ENCODE measurements around the gene RIN3. TPM values are rescaled to one million over a fixed set of nuclear protein-coding genes. Genes with fewer than 3 reads are reported as not detected.

The RIN3 gene
- total and polyA plus RNA-seq, 10 of the 15 experiments (the other 5 are each of a cell fraction or from before 2014, with no cell fraction given): 0.91 to 23.3 (median 6.3) TPM

DNA sequence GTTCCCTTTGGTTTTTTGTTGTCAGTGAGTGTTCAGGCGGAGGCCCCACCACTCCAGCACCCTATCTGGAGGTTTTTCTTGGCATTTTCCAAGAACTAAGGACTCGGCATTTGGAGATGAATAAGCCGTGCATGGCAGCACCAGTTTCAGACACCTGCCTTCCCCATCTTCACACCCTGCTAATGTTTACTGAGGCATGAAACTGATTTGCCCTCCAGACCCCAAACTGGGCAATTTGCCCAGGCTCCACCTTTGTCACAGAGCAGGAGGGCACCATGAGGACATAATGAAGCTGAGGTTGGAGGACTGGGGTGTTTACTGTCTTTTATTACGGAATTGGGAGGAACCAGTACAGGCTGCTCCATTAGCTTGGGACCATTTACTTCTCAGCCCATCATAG is 121.5 kb downstream of the RIN3 start:
- FAIRE-seq (no peak), DNase-seq (ENCODE audit: low read depth, low spot score) (no peak), ATAC-seq (peak; percentile 64)
- H3K4me3 ChIP-seq: no peak overlapping the region
- no peaks in the 10 kb centered on the region for H4K20me1 ChIP-seq (ENCODE audit: control insufficient read depth, insufficient read depth)
- H3K79me2 ChIP-seq (ENCODE audit: control insufficient read depth, insufficient read depth, low read length): no peaks in the 10 kb centered on the region
- CTCF ChIA-PET: interaction anchor here (0.9 to 1.4 kb wide), 4 partner anchors 18 to 52 kb away, joined by 3 to 4 read pairs (median 4); no protein-coding TSS in a partner anchor
- RAD21 ChIA-PET (ENCODE audit: unreplicated experiment): interaction anchor here (0.8 to 4.2 kb wide), 3 partner anchors 13 to 20 kb away, joined by 3 to 25 read pairs (median 12); no protein-coding TSS in a partner anchor
- POLR2A ChIA-PET: interaction anchor here (2.2 kb wide), 1 partner anchor 17 kb away, joined by 12 read pairs; no protein-coding TSS in a partner anchor
- in situ Hi-C loops (cut with MboI): no loop called here
- WGBS (ENCODE audit: insufficient coverage, insufficient replicate concordance, low lambda C conversion rate, missing lambda C conversion rate): 81% methylated on average over 4 of the region's 4 CpGs
- SMC1A ChIA-PET (ENCODE audit: uncharacterized antibody, unreplicated experiment): interaction anchor here (0.8 to 4.9 kb wide), 13 partner anchors 10 to 66 kb away, joined by 3 to 30 read pairs (median 5); no protein-coding TSS in a partner anchor
- H3K4me2 ChIP-seq (ENCODE audit: control insufficient read depth, insufficient read depth): no peak overlapping the region
- H2AFZ ChIP-seq (ENCODE audit: control insufficient read depth, low read depth, low read length): no peak overlapping the region
- intact Hi-C loops (cut with micrococcal nuclease; ENCODE audit: unreplicated experiment): no loop called here
- H3K27ac ChIP-seq (ENCODE audit: control insufficient read depth, insufficient read depth): no peak overlapping the region
- TF ChIP-seq MEF2A (IDR thresholded peaks at IDR 0.05; ENCODE audit: insufficient read depth, low read depth, low read length) (no peak), BACH1 (IDR thresholded peaks at IDR 0.05; ENCODE audit: borderline replicate concordance) (no peak), IKZF1 (conservative IDR thresholded peaks at IDR 0.05) (0 out of 2 replicates have a peak, but pooled peaks have one; percentile 24)
- peaks cover 3% of the 10 kb centered on the region; the same call in 1 of the 2 replicates for H3K4me1 ChIP-seq (ENCODE audit: control insufficient read depth, insufficient read depth, low read length)
- no peaks in the 10 kb centered on the region for H3K36me3 ChIP-seq (ENCODE audit: control insufficient read depth in 2 of 2, insufficient read depth in 2 of 2, low read length in 1 of 2)
- no peaks in the 10 kb centered on the region for H3K9me3 ChIP-seq (replicated peaks; ENCODE audit: control insufficient read depth, insufficient read depth, low read length)
- H3K27me3 ChIP-seq (replicated peaks in 1 of 2; ENCODE audit: control insufficient read depth in 2 of 2, insufficient read depth in 2 of 2, low read length in 1 of 2): no peaks in the 10 kb centered on the region; a peak in 1 of 4 replicates
- BruUV-seq (replicated peaks): no TSS peak
- H3K9ac ChIP-seq (ENCODE audit: control insufficient read depth, insufficient read depth, low read length): no peak overlapping the region

DNA sequence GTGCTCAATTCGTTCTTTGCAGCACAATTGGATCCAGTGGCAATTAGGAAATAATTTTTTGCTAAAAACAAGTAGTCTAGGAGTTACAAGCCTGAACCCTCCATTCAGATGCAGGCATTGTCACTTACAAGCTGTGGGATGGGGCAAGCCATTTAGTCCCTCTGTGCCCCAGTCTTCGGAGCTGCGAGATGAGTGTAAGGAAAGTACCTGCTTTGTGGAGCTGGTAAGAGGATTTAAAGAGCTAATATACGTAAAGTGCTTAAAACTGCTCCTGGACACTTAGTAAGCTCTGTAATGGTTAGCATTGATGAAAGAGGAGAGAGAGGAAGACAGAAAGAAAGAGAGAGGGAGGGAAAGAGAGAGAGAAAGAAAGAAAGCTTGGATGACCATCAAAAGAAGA is 122.3 kb downstream of the RIN3 start:
- Histone ChIP-seq H3K27me3 (replicated peaks in 1 of 2; ENCODE audit: control insufficient read depth in 2 of 2, insufficient read depth in 2 of 2, low read length in 1 of 2) (no peaks in the 10 kb centered on the region), H3K4me3 (no peak overlapping the region), H3K9ac (ENCODE audit: control insufficient read depth, insufficient read depth, low read length) (no peak overlapping the region), H3K4me1 (ENCODE audit: control insufficient read depth, insufficient read depth, low read length) (peaks cover 3% of the 10 kb centered on the region; the same call in 1 of the 2 replicates), H3K4me2 (ENCODE audit: control insufficient read depth, insufficient read depth) (no peak overlapping the region), H3K9me3 (replicated peaks; ENCODE audit: control insufficient read depth, insufficient read depth, low read length) (no peaks in the 10 kb centered on the region), H3K79me2 (ENCODE audit: control insufficient read depth, insufficient read depth, low read length) (no peaks in the 10 kb centered on the region), H4K20me1 (ENCODE audit: control insufficient read depth, insufficient read depth) (no peaks in the 10 kb centered on the region), H2AFZ (ENCODE audit: control insufficient read depth, low read depth, low read length) (no peak overlapping the region), H3K27ac (ENCODE audit: control insufficient read depth, insufficient read depth) (no peak overlapping the region), H3K36me3 (ENCODE audit: control insufficient read depth in 2 of 2, insufficient read depth in 2 of 2, low read length in 1 of 2) (no peaks in the 10 kb centered on the region)
- DNase-seq (ENCODE audit: low read depth, low spot score) (no peak), FAIRE-seq (no peak), ATAC-seq (no peak)
- SMC1A ChIA-PET (ENCODE audit: uncharacterized antibody, unreplicated experiment): interaction anchor here (1.0 to 4.9 kb wide), 7 partner anchors 10 to 175 kb away, joined by 3 to 30 read pairs (median 5); no protein-coding TSS in a partner anchor
- intact Hi-C loops (cut with micrococcal nuclease; ENCODE audit: unreplicated experiment): no loop called here
- POLR2A ChIA-PET: interaction anchor here (0.5 to 2.2 kb wide), 4 partner anchors 9 to 502 kb away, joined by 3 to 12 read pairs (median 3); no protein-coding TSS in a partner anchor
- WGBS (ENCODE audit: insufficient coverage, insufficient replicate concordance, low lambda C conversion rate, missing lambda C conversion rate): 63% methylated on average over 4 of the region's 4 CpGs
- CTCF ChIA-PET: interaction anchor here (0.7 to 1.4 kb wide), 4 partner anchors 19 to 284 kb away, joined by 3 to 4 read pairs (median 4); no protein-coding TSS in a partner anchor
- RAD21 ChIA-PET (ENCODE audit: unreplicated experiment): interaction anchor here (0.6 to 4.2 kb wide), 3 partner anchors 10 to 41 kb away, joined by 3 to 25 read pairs (median 3); no protein-coding TSS in a partner anchor
- no TSS peak for BruUV-seq (replicated peaks)
- in situ Hi-C loops (cut with MboI): no loop called here
- no peak for TF ChIP-seq RCOR1 (conservative IDR thresholded peaks at IDR 0.05; ENCODE audit: low read depth, low read length)
- no peak for TF ChIP-seq TAF1 (IDR thresholded peaks at IDR 0.05; ENCODE audit: borderline replicate concordance, low read depth, low read length)
- TF ChIP-seq KLF5 (IDR thresholded peaks at IDR 0.05; ENCODE audit: partially characterized antibody): no peak
- TF ChIP-seq, protein P1, sequence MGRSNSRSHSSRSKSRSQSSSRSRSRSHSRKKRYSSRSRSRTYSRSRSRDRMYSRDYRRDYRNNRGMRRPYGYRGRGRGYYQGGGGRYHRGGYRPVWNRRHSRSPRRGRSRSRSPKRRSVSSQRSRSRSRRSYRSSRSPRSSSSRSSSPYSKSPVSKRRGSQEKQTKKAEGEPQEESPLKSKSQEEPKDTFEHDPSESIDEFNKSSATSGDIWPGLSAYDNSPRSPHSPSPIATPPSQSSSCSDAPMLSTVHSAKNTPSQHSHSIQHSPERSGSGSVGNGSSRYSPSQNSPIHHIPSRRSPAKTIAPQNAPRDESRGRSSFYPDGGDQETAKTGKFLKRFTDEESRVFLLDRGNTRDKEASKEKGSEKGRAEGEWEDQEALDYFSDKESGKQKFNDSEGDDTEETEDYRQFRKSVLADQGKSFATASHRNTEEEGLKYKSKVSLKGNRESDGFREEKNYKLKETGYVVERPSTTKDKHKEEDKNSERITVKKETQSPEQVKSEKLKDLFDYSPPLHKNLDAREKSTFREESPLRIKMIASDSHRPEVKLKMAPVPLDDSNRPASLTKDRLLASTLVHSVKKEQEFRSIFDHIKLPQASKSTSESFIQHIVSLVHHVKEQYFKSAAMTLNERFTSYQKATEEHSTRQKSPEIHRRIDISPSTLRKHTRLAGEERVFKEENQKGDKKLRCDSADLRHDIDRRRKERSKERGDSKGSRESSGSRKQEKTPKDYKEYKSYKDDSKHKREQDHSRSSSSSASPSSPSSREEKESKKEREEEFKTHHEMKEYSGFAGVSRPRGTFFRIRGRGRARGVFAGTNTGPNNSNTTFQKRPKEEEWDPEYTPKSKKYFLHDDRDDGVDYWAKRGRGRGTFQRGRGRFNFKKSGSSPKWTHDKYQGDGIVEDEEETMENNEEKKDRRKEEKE (IDR thresholded peaks at IDR 0.05): no peak
- TF ChIP-seq LARP7 (IDR thresholded peaks at IDR 0.05): no peak
- TF ChIP-seq, protein P2, sequence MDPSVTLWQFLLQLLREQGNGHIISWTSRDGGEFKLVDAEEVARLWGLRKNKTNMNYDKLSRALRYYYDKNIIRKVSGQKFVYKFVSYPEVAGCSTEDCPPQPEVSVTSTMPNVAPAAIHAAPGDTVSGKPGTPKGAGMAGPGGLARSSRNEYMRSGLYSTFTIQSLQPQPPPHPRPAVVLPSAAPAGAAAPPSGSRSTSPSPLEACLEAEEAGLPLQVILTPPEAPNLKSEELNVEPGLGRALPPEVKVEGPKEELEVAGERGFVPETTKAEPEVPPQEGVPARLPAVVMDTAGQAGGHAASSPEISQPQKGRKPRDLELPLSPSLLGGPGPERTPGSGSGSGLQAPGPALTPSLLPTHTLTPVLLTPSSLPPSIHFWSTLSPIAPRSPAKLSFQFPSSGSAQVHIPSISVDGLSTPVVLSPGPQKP (IDR thresholded peaks at IDR 0.05; ENCODE audit: low read depth, low read length): no peak
- no peak for TF ChIP-seq RUNX3 (IDR thresholded peaks at IDR 0.05; ENCODE audit: low read length)
- TF ChIP-seq YY1 (IDR thresholded peaks at IDR 0.05; ENCODE audit: low read depth, low read length): no peak
